Measurements from ENCODE around the gene RUNDC1. TPM values are rescaled to one million over a fixed set of nuclear protein-coding genes. Genes with fewer than 3 reads are reported as not detected.
"Not testable (repeated sequence)": the region's sequence is repeated elsewhere in the genome, so short reads cannot be mapped to it uniquely, and the experiment has no call there.

The RUNDC1 gene
- total RNA-seq, 3 donors from 2014 or later = 22.2 to 27.0 (median 26.2) TPM

DNA sequence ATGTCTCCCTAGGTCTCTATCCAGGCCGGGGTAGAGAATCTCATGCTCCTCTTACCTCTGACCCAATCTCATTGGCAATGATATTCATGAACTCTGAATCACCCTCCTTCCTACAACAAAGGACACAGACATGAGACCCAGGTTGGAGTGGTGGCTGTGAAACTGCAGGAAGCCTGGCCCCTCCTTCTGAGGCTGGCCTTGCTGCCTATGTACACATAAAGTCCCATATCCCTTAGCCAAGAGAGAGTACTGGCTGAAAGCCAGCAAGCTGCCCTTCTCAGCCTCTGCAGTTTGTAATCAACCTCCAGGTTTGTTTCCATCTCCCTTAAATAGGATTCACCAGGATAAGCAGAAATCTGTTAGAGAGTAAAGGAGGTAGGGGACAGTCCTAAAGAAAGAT is 26.7 kb upstream of the RUNDC1 start:
- ATAC-seq (no peak), DNase-seq (peak in 1 of 3 donors; percentile 12)
- H3K36me3 ChIP-seq (ENCODE audit: low read depth) = no peaks in the 10 kb centered on the region
- no peaks in the 10 kb centered on the region for H3K4me1 ChIP-seq (ENCODE audit: low read depth)
- TF ChIP-seq, protein P1, sequence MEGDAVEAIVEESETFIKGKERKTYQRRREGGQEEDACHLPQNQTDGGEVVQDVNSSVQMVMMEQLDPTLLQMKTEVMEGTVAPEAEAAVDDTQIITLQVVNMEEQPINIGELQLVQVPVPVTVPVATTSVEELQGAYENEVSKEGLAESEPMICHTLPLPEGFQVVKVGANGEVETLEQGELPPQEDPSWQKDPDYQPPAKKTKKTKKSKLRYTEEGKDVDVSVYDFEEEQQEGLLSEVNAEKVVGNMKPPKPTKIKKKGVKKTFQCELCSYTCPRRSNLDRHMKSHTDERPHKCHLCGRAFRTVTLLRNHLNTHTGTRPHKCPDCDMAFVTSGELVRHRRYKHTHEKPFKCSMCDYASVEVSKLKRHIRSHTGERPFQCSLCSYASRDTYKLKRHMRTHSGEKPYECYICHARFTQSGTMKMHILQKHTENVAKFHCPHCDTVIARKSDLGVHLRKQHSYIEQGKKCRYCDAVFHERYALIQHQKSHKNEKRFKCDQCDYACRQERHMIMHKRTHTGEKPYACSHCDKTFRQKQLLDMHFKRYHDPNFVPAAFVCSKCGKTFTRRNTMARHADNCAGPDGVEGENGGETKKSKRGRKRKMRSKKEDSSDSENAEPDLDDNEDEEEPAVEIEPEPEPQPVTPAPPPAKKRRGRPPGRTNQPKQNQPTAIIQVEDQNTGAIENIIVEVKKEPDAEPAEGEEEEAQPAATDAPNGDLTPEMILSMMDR (IDR thresholded peaks at IDR 0.05) = no peak
- H3K4me3 ChIP-seq = no peak overlapping the region
- H3K9me3 ChIP-seq = no peaks in the 10 kb centered on the region
- intact Hi-C loops (cut with DNase I, micrococcal nuclease) = no loop called here

DNA sequence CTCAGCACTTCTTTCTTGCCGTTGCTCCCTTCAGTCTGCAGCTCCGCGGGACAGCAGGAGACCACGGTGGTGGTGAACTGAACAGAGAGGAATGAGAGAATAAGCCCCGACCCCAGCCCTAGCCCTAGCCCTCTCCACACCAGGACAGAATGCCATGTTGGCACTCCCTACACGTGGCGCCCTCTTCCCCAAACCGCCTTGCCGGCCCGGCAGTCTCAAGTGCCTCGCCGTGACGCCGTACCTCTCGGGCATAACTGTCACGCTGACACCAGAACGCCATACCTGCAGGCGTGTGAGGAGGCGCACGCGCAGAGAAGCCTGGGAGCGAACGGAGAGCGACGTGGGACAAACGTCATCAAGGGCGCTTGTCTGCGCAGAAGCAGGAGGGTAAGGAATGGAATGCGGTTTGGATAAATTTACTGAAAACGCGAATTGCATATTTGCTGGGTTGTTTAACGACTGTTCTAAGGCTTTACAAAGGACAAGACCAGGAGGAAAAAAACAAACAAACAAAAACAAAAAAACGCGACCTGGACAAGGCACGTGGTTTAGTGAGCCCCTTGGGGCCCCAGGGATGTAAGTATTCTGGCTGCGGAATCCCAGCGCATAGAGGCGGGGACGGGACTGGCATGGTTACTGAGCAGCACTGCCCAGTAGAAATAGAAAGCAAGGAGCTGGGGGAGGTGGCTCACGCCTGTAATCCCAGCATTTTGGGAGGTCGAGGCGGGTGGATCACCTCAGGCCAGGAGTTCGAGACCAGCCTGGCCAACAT is 16.0 kb upstream of the RUNDC1 start, which contains the start of gene AARSD1:
Gene AARSD1, minus strand, starts transcription at position 294 of the 772 bp plus-strand sequence. Its CDS starts 14 bp downstream, at position 280.
- Histone ChIP-seq H3K4me1 (ENCODE audit: low read depth) (no peaks in the 10 kb centered on the region), H3K36me3 (ENCODE audit: low read depth) (no peaks in the 10 kb centered on the region), H3K4me3 (peak within 1 kb of the TSS; percentile 27), H3K9me3 (no peaks in the 10 kb centered on the region)
- ATAC-seq (peak; percentile 100), DNase-seq (peak; percentile 93 to 96 (median 94))
- intact Hi-C loops (cut with DNase I, micrococcal nuclease) = no loop called here
- TF ChIP-seq, protein P1 (IDR thresholded peaks at IDR 0.05) = no peak

DNA sequence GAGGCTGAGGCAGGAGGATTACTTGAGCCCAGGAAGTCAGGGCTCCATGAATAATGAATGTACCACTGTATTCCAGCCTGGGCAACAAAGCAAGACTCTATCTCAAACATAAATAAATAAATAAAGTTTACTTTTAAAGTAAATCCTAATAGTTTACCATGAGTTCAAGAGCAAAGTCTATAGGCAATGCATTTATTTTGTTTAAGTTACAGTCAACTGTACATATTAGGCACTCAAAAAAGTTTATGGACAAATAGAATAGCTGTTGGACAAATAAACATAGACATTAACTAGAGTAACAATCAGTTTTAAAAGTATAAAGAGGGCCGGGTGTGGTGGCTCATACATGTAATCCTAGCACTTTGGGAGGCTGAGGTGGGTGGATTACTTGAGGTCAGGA is 12.4 kb upstream of the RUNDC1 start:
- no peak overlapping the region for H3K4me3 ChIP-seq
- H3K4me1 ChIP-seq (ENCODE audit: low read depth) = no peaks in the 10 kb centered on the region
- no peak for ATAC-seq
- no peak for DNase-seq
- H3K36me3 ChIP-seq (ENCODE audit: low read depth) = no peaks in the 10 kb centered on the region
- intact Hi-C loops (cut with DNase I, micrococcal nuclease) = no loop called here
- TF ChIP-seq, protein P1 (IDR thresholded peaks at IDR 0.05) = no peak
- no peaks in the 10 kb centered on the region for H3K9me3 ChIP-seq

DNA sequence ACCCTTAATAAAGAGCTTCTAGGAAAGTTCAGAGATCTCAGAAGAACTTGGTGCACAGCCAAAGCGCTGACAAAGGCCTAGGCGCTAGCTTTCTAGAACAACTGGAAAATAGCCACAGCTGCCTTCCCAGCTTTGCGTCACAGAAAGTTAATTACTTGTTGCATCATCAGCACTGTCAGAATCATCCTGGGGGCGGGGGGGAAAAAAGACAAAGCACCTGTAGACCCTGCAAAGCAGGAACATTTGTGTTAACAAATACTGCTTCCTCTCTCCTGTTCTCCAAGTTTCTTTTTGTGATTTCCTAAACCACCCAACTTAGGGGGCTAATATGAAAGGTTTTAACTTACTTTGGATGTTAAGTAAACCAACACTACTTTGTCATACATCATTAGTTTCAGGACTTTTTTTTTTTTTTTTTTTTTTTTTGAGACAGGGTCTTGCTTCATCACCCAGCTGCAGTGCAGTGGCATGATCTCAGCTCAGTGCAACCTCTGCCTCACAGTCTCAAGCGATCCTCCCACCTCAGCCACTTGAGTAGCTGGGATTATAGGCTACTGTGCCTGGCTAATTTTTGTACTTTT is 11.3 kb upstream of the RUNDC1 start:
- Histone ChIP-seq H3K4me1 (ENCODE audit: low read depth) (no peaks in the 10 kb centered on the region), H3K4me3 (no peak overlapping the region), H3K36me3 (ENCODE audit: low read depth) (no peaks in the 10 kb centered on the region), H3K9me3 (no peaks in the 10 kb centered on the region)
- no peak for DNase-seq
- TF ChIP-seq, protein P1 (IDR thresholded peaks at IDR 0.05) = no peak
- intact Hi-C loops (cut with DNase I, micrococcal nuclease) = no loop called here
- ATAC-seq = no peak

DNA sequence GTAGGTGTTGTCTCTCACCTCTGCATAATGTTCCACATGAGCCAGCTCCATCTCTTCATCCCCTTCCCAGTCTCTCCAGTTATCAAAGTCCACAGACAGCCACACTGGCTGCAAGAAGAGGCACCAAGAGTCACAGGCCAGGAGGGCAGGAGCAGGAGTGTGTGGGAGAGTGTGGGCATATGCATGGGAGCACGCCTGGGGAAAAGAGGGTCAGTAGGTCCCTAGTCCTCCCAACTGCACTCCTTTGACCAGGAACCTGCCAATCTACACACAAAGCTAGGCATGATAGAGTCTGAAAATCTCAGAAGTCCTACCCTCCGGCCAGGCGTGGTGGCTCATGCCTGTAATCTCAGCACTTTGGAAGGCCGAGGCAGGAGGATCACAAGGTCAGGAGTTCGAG is 8.8 kb upstream of the RUNDC1 start:
- ATAC-seq (no peak), DNase-seq (no peak)
- Histone ChIP-seq H3K4me1 (ENCODE audit: low read depth) (no peaks in the 10 kb centered on the region), H3K9me3 (no peaks in the 10 kb centered on the region), H3K36me3 (ENCODE audit: low read depth) (no peaks in the 10 kb centered on the region), H3K4me3 (no peak overlapping the region)
- TF ChIP-seq, protein P1 (IDR thresholded peaks at IDR 0.05) = no peak
- intact Hi-C loops (cut with DNase I, micrococcal nuclease) = no loop called here

DNA sequence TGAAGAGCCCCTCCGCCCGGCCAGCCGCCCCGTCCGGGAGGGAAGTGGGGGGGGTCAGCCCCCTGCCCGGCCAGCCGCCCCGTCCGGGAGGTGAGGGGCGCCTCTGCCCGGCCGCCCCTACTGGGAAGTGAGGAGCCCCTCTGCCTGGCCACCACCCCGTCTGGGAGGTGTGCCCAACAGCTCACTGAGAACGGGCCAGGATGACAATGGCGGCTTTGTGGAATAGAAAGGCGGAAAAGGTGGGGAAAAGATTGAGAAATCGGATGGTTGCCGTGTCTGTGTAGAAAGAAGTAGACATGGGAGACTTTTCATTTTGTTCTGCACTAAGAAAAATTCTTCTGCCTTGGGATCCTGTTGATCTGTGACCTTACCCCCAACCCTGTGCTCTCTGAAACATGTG is 7.0 kb upstream of the RUNDC1 start:
- H3K36me3 ChIP-seq (ENCODE audit: low read depth); intact Hi-C loops (cut with DNase I, micrococcal nuclease); H3K4me3 ChIP-seq; ATAC-seq; DNase-seq; H3K9me3 ChIP-seq; H3K4me1 ChIP-seq (ENCODE audit: low read depth): not testable (repeated sequence)
